K562 (cell line): Measurements from ENCODE around the gene ZNF649. TPM values are rescaled to one million over a fixed set of nuclear protein-coding genes. Genes with fewer than 3 reads are reported as not detected.

ENCODE experiments used
- BACH1 ChIP-seq: fragments of 200-800 bp; sonication (Bioruptor generic); IDR thresholded peaks from 2 replicates; pipeline ENCODE4 v1.6.1; 2016; ENCODE audit warnings: missing genetic modification characterization, missing compliant biosample characterization
- CEBPB ChIP-seq: fragments of 450-650 bp; IDR thresholded peaks from 2 replicates; pipeline ENCODE4 v1.6.1; 2016; ENCODE audit warnings: missing genetic modification characterization, missing compliant biosample characterization
- DIDO1 ChIP-seq: fragments of 450-650 bp; IDR thresholded peaks from 2 replicates; pipeline ENCODE4 v1.6.1; 2016; ENCODE audit warnings: low read depth, missing biosample characterization, missing genetic modification characterization
- DMBX1 ChIP-seq: fragments of 250-450 bp; sonication (Bioruptor Pico); IDR thresholded peaks from 2 replicates; pipeline ENCODE4 v1.8.0; 2022; ENCODE audit warnings: inconsistent platforms, mild to moderate bottlenecking, moderate library complexity, borderline replicate concordance
- E2F5 ChIP-seq: sonication (generic); formaldehyde crosslinking; IDR thresholded peaks from 2 replicates; pipeline ENCODE4 v1.8.0; 2022; ENCODE audit warnings: mild to moderate bottlenecking, missing genetic modification reagents
- E2F6 ChIP-seq, 2 experiments: IDR thresholded peaks; 2 replicates each; pipeline ENCODE4 v1.6.1; 2011; ENCODE audit warnings: borderline replicate concordance in 1 of 2, control low read depth in 1 of 2, low read depth in 1 of 2, low read length in 1 of 2, mild to moderate bottlenecking in 1 of 2, mixed read lengths in 1 of 2, moderate library complexity in 1 of 2; ENCODE audit not compliant: insufficient read depth in 1 of 2, insufficient read length in 1 of 2, poor library complexity in 1 of 2, severe bottlenecking in 1 of 2; ENCODE audit errors: extremely low read depth in 1 of 2
- ELF2 ChIP-seq: fragments of 250-450 bp; sonication (Bioruptor Pico); IDR thresholded peaks from 2 replicates; pipeline ENCODE4 v1.5.0; 2021; ENCODE audit warnings: mild to moderate bottlenecking
- ETS1 ChIP-seq: conservative IDR thresholded peaks from 2 replicates; pipeline ENCODE4 v1.6.1; 2011; ENCODE audit warnings: low read depth, mild to moderate bottlenecking, low read length; ENCODE audit not compliant: control insufficient read depth
- IRF1 ChIP-seq: sonication (generic); formaldehyde crosslinking; IDR thresholded peaks from 2 replicates; pipeline ENCODE4 v1.8.0; 2022; ENCODE audit warnings: missing genetic modification reagents, mild to moderate bottlenecking, borderline replicate concordance
- NKRF ChIP-seq: fragments of 450-650 bp; IDR thresholded peaks from 2 replicates; pipeline ENCODE4 v1.6.1; 2016; ENCODE audit warnings: borderline replicate concordance
- PHF20 ChIP-seq: fragments of 450-650 bp; IDR thresholded peaks from 2 replicates; pipeline ENCODE4 v1.6.1; 2018; ENCODE audit not compliant: partially characterized antibody
- PTBP1 ChIP-seq: fragments of 200-400 bp; formaldehyde crosslinking; IDR thresholded peaks from 2 replicates; pipeline ENCODE4 v1.6.1; 2017; ENCODE audit warnings: low read depth, low read length
- RBM25 ChIP-seq: fragments of 200-400 bp; formaldehyde crosslinking; IDR thresholded peaks from 2 replicates; pipeline ENCODE4 v1.6.1; 2018; ENCODE audit warnings: low read length, low read depth, moderate library complexity; ENCODE audit not compliant: severe bottlenecking
- RBM39 ChIP-seq: fragments of 200-400 bp; formaldehyde crosslinking; optimal IDR thresholded peaks from 2 replicates; pipeline ENCODE3; 2018; ENCODE audit warnings: low read depth, low read length
- RCOR1 ChIP-seq, 2 experiments: IDR thresholded peaks; 2 replicates each; pipeline ENCODE4 v1.6.1; 2012; ENCODE audit warnings: low read depth in 2 of 2, low read length in 2 of 2, borderline replicate concordance in 1 of 2, improper control_type of control experiment in 1 of 2
- RNF2 ChIP-seq: sonication (generic); IDR thresholded peaks from 2 replicates; pipeline ENCODE4 v1.6.1; 2016
- SETDB1 ChIP-seq: IDR thresholded peaks from one replicate; pipeline ENCODE4 v1.6.1; 2012; ENCODE audit warnings: low read length, control low read depth, inconsistent platforms
- SOX6 ChIP-seq: fragments of 450-650 bp; IDR thresholded peaks from 2 replicates; pipeline ENCODE4 v1.6.1; 2014; ENCODE audit warnings: mild to moderate bottlenecking
- TBP ChIP-seq: optimal IDR thresholded peaks from 2 replicates; pipeline ENCODE3; 2011; ENCODE audit warnings: low read depth, low read length, improper control_type of control experiment
- TCF3 ChIP-seq: sonication (generic); formaldehyde crosslinking; IDR thresholded peaks from 2 replicates; pipeline ENCODE4 v1.4.0; 2020; ENCODE audit warnings: mild to moderate bottlenecking, missing genetic modification reagents
- XRCC3 ChIP-seq: fragments of 450-650 bp; IDR thresholded peaks from 2 replicates; pipeline ENCODE4 v1.6.1; 2017; ENCODE audit warnings: mild to moderate bottlenecking, moderate library complexity
- ZNF165 ChIP-seq: fragments of 250-450 bp; sonication (Bioruptor Pico); IDR thresholded peaks from 2 replicates; pipeline ENCODE4 v1.4.0; 2020; ENCODE audit warnings: borderline replicate concordance
- ZNF75A ChIP-seq: fragments of 450-650 bp; formaldehyde crosslinking; IDR thresholded peaks from 2 replicates; pipeline ENCODE4 v1.4.0; 2020; ENCODE audit warnings: mild to moderate bottlenecking
- polyA plus RNA-seq, 8 experiments: library from polyadenylated mRNA; depleted of rRNA in 4 of 8; stranded (reverse) in 5 of 8; unstranded in 3 of 8; fragments of >200 nt; fragmentation: Nextera tagmentation in 2 of 8; fragmentation: Illumina TruSeq in 1 of 8; extraction: Ambion mirVana in 2 of 8; extraction: Trizol in 1 of 8; gene quantifications; 2 replicates each; pipeline versions ENCODE4 v1.2.1 to v1.2.3, GENCODE V29; 2011 to 2014; ENCODE audit warnings: inconsistent platforms in 1 of 8, missing spikeins in 1 of 8
- total RNA-seq, 7 experiments: library from RNA; depleted of rRNA in 6 of 7; stranded (reverse); fragments of >200 nt in 6 of 7; fragmentation: Illumina TruSeq in 2 of 7; extraction: Trizol in 2 of 7; gene quantifications; 2 replicates each; pipeline versions ENCODE4 v1.2.1 to v1.2.3, GENCODE V29; 2011 to 2021; ENCODE audit warnings: low replicate concordance in 1 of 7

ZNF649 gene
- total and polyA plus RNA-seq, 9 of the 15 experiments (the other 6 are each of a cell fraction or from before 2014, with no cell fraction given): 1.4 to 14.9 (median 8.3) TPM

- TF ChIP-seq XRCC3: peak; percentile 42; the same call in 1 of the 2 replicates
- no peak for TF ChIP-seq RCOR1 (IDR thresholded peaks at IDR 0.05; ENCODE audit: borderline replicate concordance in 1 of 2, low read depth in 2 of 2, low read length in 2 of 2)
- TF ChIP-seq CEBPB (tag): no peak
- no peak for TF ChIP-seq DIDO1 (tag)
- no peak for TF ChIP-seq BACH1
- peak; percentile 76 for TF ChIP-seq RBM25
- no peak for TF ChIP-seq PHF20
- 0 out of 2 replicates have a peak, but pooled peaks have one; percentile 31 for TF ChIP-seq SOX6
- TF ChIP-seq RNF2: no peak
- TF ChIP-seq E2F5: no peak
- TF ChIP-seq ETS1: no peak
- no peak for TF ChIP-seq E2F6 (IDR thresholded peaks at IDR 0.05; ENCODE audit: borderline replicate concordance in 1 of 2, extremely low read depth in 1 of 2, insufficient read depth in 1 of 2, insufficient read length in 1 of 2, low read depth in 1 of 2, low read length in 1 of 2, poor library complexity in 1 of 2, severe bottlenecking in 1 of 2)
- TF ChIP-seq NKRF: no peak
- TF ChIP-seq SETDB1: no peak
- TF ChIP-seq PTBP1: no peak
- no peak for TF ChIP-seq ZNF165 (CRISPR knock-in tag)
- TF ChIP-seq IRF1: no peak
- peak; percentile 98 for TF ChIP-seq ZNF75A (CRISPR knock-in tag)
- no peak for TF ChIP-seq DMBX1 (CRISPR knock-in tag)
- no peak for TF ChIP-seq RBM39
- no peak for TF ChIP-seq ELF2 (CRISPR knock-in tag)
- no peak for TF ChIP-seq TCF3 (CRISPR knock-in tag)
- TF ChIP-seq TBP: no peak
These were observed 40.2 kb upstream of the ZNF649 start (continued) for GRCh38 chr19:51944798-51945552.
